Liver (tissue), 3 donors: ENCODE data around the gene PAX8.

Experiments used
- CTCF ChIP-seq: fragments of 150-350 bp; IDR thresholded peaks from 2 replicates; pipeline ENCODE4 v1.5.1; 2017; ENCODE audit warnings: improper control_type of control experiment, low read depth, low read length; ENCODE audit not compliant: missing input control
- TAF1 ChIP-seq: conservative IDR thresholded peaks from 2 replicates; pipeline ENCODE4 v1.6.1; 2016; ENCODE audit warnings: antibody characterized with exemption, mild to moderate bottlenecking
- donor health status: healthy.
- donor health status: healthy.

GRCh38 chr2:113192459-113193100, 86.1 kb downstream of the PAX8 start:
- TF ChIP-seq CTCF, result no peak
- TF ChIP-seq TAF1, result no peak
